Astrocyte (in vitro differentiated cells and primary cell): Measurements from ENCODE around the gene ME2.

Experiments used
- EZH2 ChIP-seq: IDR thresholded peaks from 2 replicates; pipeline ENCODE4 v1.6.1; 2012; ENCODE audit warnings: mild to moderate bottlenecking, low read length, inconsistent platforms; ENCODE audit not compliant: insufficient read depth
- TF ChIP-seq, protein P1 (sequence below): IDR thresholded peaks from 2 replicates; pipeline ENCODE4 v1.5.1; 2011; ENCODE audit warnings: low read depth, mild to moderate bottlenecking, inconsistent platforms, low read length, moderate library complexity; ENCODE audit not compliant: insufficient read depth

DNA sequence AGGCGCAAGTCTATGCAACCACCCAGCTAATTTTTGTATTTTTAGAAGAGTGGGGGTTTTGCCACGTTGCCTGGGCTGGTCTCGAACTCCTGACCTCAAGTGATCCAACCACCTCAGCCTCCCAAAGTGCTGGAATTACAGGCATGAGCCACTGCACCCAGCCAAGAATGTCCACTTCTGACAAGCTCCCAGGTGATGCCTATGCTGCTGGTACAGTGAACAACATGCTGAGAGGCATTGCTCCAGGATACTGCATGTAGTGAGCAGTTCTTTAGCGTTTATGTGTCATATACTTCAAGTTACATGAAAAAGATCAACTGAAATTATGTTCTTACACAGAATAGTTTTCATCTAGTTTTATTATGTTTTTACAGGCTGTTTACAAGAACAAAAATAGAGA, 71.7 kb downstream of the ME2 start:
- TF ChIP-seq, protein P1, sequence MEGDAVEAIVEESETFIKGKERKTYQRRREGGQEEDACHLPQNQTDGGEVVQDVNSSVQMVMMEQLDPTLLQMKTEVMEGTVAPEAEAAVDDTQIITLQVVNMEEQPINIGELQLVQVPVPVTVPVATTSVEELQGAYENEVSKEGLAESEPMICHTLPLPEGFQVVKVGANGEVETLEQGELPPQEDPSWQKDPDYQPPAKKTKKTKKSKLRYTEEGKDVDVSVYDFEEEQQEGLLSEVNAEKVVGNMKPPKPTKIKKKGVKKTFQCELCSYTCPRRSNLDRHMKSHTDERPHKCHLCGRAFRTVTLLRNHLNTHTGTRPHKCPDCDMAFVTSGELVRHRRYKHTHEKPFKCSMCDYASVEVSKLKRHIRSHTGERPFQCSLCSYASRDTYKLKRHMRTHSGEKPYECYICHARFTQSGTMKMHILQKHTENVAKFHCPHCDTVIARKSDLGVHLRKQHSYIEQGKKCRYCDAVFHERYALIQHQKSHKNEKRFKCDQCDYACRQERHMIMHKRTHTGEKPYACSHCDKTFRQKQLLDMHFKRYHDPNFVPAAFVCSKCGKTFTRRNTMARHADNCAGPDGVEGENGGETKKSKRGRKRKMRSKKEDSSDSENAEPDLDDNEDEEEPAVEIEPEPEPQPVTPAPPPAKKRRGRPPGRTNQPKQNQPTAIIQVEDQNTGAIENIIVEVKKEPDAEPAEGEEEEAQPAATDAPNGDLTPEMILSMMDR, result no peak
- TF ChIP-seq EZH2, result no peak
